ENCODE measurements around the gene CYP24A1. TPM values are rescaled to one million over a fixed set of nuclear protein-coding genes. Genes with fewer than 3 reads are reported as not detected.

CYP24A1 gene
- total RNA-seq, 1 donor from 2014 or later: not detected

GRCh38 chr20:54214566-54214965 is 40.8 kb upstream of the CYP24A1 start:
- Histone ChIP-seq H3F3A (ENCODE audit: low read depth) (peaks cover 8% of the 10 kb centered on the region), H3K9me3 (ENCODE audit: low read depth) (no peaks in the 10 kb centered on the region), H3K27me3 (no peaks in the 10 kb centered on the region), H3K4me2 (no peak overlapping the region), H3K4me3 (no peak overlapping the region), H3K27ac (no peak overlapping the region), H3K36me3 (peaks cover 13% of the 10 kb centered on the region), H3K9ac (no peak overlapping the region), H3K4me1 (peaks cover 3% of the 10 kb centered on the region), H4K20me1 (ENCODE audit: low read depth) (peaks cover 22% of the 10 kb centered on the region), H3K79me2 (ENCODE audit: low read depth) (peaks cover 67% of the 10 kb centered on the region), H2AFZ (replicated peaks) (no peak overlapping the region)
- TF ChIP-seq CTCF (IDR thresholded peaks at IDR 0.05) (no peak), EZH2 (IDR thresholded peaks at IDR 0.05) (no peak), EZH2phosphoT487 (IDR thresholded peaks at IDR 0.05) (no peak)
- peaks cover 56% of the 10 kb centered on the region for H3K36me3 Mint-ChIP-seq
- peaks cover 2% of the 10 kb centered on the region for H3K9me3 Mint-ChIP-seq
- H3K4me3 Mint-ChIP-seq: no peak overlapping the region
- no peak overlapping the region for H3K27ac Mint-ChIP-seq
- no peak for DNase-seq (ENCODE audit: low spot score)
- H3K27me3 Mint-ChIP-seq (ENCODE audit: insufficient read depth, low read depth): no peaks in the 10 kb centered on the region
- peaks cover 7% of the 10 kb centered on the region for H3K4me1 Mint-ChIP-seq

GRCh38 chr20:54212871-54213270 is 39.1 kb upstream of the CYP24A1 start:
- Mint-ChIP-seq H3K36me3 (peaks cover 55% of the 10 kb centered on the region), H3K4me1 (peaks cover 15% of the 10 kb centered on the region), H3K9me3 (peaks cover 2% of the 10 kb centered on the region), H3K27ac (no peak overlapping the region), H3K4me3 (no peak overlapping the region), H3K27me3 (ENCODE audit: insufficient read depth, low read depth) (no peaks in the 10 kb centered on the region)
- no peak overlapping the region for H3K27ac ChIP-seq
- no peak overlapping the region for H3K4me2 ChIP-seq
- H3K27me3 ChIP-seq: no peaks in the 10 kb centered on the region
- DNase-seq (ENCODE audit: low spot score): no peak
- H3F3A ChIP-seq (ENCODE audit: low read depth): no peaks in the 10 kb centered on the region
- no peak overlapping the region for H3K4me3 ChIP-seq
- peaks cover 22% of the 10 kb centered on the region for H4K20me1 ChIP-seq (ENCODE audit: low read depth)
- peaks cover 84% of the 10 kb centered on the region for H3K79me2 ChIP-seq (ENCODE audit: low read depth)
- H3K9me3 ChIP-seq (ENCODE audit: low read depth): no peaks in the 10 kb centered on the region
- H3K36me3 ChIP-seq: peaks cover 8% of the 10 kb centered on the region
- peaks cover 11% of the 10 kb centered on the region for H3K4me1 ChIP-seq
- no peak overlapping the region for H3K9ac ChIP-seq
- TF ChIP-seq EZH2 (IDR thresholded peaks at IDR 0.05): no peak
- TF ChIP-seq CTCF (IDR thresholded peaks at IDR 0.05): no peak
- no peak for TF ChIP-seq EZH2phosphoT487 (IDR thresholded peaks at IDR 0.05)
- no peak overlapping the region for H2AFZ ChIP-seq (replicated peaks)

GRCh38 chr20:54212226-54212625 is 38.4 kb upstream of the CYP24A1 start:
- H3K4me1 Mint-ChIP-seq: peaks cover 15% of the 10 kb centered on the region
- H3K27me3 Mint-ChIP-seq (ENCODE audit: insufficient read depth, low read depth): peaks cover 2% of the 10 kb centered on the region
- H3K27ac Mint-ChIP-seq: no peak overlapping the region
- Histone ChIP-seq H3K79me2 (ENCODE audit: low read depth) (peaks cover 84% of the 10 kb centered on the region), H3K9ac (no peak overlapping the region), H3K4me3 (no peak overlapping the region), H3K4me1 (peaks cover 11% of the 10 kb centered on the region), H3K36me3 (peaks cover 8% of the 10 kb centered on the region), H3F3A (ENCODE audit: low read depth) (no peaks in the 10 kb centered on the region), H3K27me3 (no peaks in the 10 kb centered on the region), H2AFZ (replicated peaks) (no peak overlapping the region), H3K9me3 (ENCODE audit: low read depth) (no peaks in the 10 kb centered on the region), H3K4me2 (no peak overlapping the region), H4K20me1 (ENCODE audit: low read depth) (peaks cover 22% of the 10 kb centered on the region), H3K27ac (no peak overlapping the region)
- TF ChIP-seq EZH2 (IDR thresholded peaks at IDR 0.05) (no peak), CTCF (IDR thresholded peaks at IDR 0.05) (no peak), EZH2phosphoT487 (IDR thresholded peaks at IDR 0.05) (no peak)
- H3K36me3 Mint-ChIP-seq: peaks cover 51% of the 10 kb centered on the region
- peaks cover 2% of the 10 kb centered on the region for H3K9me3 Mint-ChIP-seq
- no peak for DNase-seq (ENCODE audit: low spot score)
- no peak overlapping the region for H3K4me3 Mint-ChIP-seq

Data from neural progenitor cell (in vitro differentiated cells).